ENCODE measurements around the gene SCN4B.

DNA sequence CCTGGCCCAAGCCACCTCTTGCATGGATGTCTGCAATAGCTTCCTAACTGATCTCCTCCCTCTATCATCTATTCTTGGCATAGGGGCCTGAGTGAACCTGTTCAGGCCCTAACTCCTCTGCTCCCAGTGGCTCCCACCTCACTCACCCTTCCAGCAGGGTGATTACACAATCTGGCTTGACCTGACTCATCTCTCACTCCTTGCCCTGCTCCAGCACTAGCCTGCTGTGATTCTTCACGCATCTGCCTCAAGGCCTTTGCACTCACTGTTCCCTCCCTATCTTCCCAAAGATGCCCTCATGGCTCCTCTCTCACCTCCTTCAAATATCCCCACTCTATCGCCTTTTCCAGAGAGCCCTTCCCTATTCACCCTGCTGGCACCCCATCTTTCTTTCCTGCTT is 10.5 kb downstream of the SCN4B start:
- TF ChIP-seq ZSCAN29 (IDR thresholded peaks at IDR 0.05) (no peak), NFXL1 (IDR thresholded peaks at IDR 0.05; ENCODE audit: borderline replicate concordance) (no peak), KDM1A (IDR thresholded peaks at IDR 0.05; ENCODE audit: borderline replicate concordance) (no peak), YY1 (IDR thresholded peaks at IDR 0.05; ENCODE audit: low read depth, low read length) (no peak), POLR2AphosphoS5 (IDR thresholded peaks at IDR 0.05; ENCODE audit: low read length) (no peak), NFYB (IDR thresholded peaks at IDR 0.05; ENCODE audit: insufficient read depth, low read depth, low read length) (no peak), RAD21 (IDR thresholded peaks at IDR 0.05; ENCODE audit: insufficient read depth, low read depth, low read length) (no peak), GABPA (IDR thresholded peaks at IDR 0.05; ENCODE audit: low read depth) (no peak), IKZF1 (conservative IDR thresholded peaks at IDR 0.05) (no peak), RCOR1 (conservative IDR thresholded peaks at IDR 0.05; ENCODE audit: low read depth, low read length) (no peak)
- TF ChIP-seq, protein P1, sequence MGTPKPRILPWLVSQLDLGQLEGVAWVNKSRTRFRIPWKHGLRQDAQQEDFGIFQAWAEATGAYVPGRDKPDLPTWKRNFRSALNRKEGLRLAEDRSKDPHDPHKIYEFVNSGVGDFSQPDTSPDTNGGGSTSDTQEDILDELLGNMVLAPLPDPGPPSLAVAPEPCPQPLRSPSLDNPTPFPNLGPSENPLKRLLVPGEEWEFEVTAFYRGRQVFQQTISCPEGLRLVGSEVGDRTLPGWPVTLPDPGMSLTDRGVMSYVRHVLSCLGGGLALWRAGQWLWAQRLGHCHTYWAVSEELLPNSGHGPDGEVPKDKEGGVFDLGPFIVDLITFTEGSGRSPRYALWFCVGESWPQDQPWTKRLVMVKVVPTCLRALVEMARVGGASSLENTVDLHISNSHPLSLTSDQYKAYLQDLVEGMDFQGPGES (IDR thresholded peaks at IDR 0.05), result no peak
- TF ChIP-seq, protein P2, sequence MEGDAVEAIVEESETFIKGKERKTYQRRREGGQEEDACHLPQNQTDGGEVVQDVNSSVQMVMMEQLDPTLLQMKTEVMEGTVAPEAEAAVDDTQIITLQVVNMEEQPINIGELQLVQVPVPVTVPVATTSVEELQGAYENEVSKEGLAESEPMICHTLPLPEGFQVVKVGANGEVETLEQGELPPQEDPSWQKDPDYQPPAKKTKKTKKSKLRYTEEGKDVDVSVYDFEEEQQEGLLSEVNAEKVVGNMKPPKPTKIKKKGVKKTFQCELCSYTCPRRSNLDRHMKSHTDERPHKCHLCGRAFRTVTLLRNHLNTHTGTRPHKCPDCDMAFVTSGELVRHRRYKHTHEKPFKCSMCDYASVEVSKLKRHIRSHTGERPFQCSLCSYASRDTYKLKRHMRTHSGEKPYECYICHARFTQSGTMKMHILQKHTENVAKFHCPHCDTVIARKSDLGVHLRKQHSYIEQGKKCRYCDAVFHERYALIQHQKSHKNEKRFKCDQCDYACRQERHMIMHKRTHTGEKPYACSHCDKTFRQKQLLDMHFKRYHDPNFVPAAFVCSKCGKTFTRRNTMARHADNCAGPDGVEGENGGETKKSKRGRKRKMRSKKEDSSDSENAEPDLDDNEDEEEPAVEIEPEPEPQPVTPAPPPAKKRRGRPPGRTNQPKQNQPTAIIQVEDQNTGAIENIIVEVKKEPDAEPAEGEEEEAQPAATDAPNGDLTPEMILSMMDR (IDR thresholded peaks at IDR 0.05 in 2 of 3, conservative IDR thresholded peaks at IDR 0.05 in 1 of 3; ENCODE audit: control insufficient read depth in 2 of 3, extremely low read depth in 1 of 3, insufficient read depth in 1 of 3, low read depth in 3 of 3, low read length in 3 of 3), result no peak

Data from GM12878 (cell line).